Fibroblast of mammary gland (primary cell): ENCODE results near the gene AGBL4.
"Not testable (repeated sequence)": the region's sequence is repeated elsewhere in the genome, so short reads cannot be mapped to it uniquely, and the experiment has no call there.

ENCODE experiments used
- DNase-seq: peaks from one replicate; pipeline ENCODE4 v3.0.0-alpha.2; 2010; ENCODE audit warnings: low read depth
- H3K4me3 ChIP-seq: 2 replicates; pipeline ENCODE4 v1.5.1; 2011; ENCODE audit warnings: low read depth, mild to moderate bottlenecking, low read length, moderate library complexity; ENCODE audit not compliant: control insufficient read depth
- TF ChIP-seq, protein P1 (sequence below): conservative IDR thresholded peaks from 2 replicates; pipeline ENCODE4 v1.5.1; 2011; ENCODE audit warnings: low read depth, low read length, inconsistent platforms; ENCODE audit not compliant: control insufficient read depth, insufficient read depth

Gene AGBL4

DNA sequence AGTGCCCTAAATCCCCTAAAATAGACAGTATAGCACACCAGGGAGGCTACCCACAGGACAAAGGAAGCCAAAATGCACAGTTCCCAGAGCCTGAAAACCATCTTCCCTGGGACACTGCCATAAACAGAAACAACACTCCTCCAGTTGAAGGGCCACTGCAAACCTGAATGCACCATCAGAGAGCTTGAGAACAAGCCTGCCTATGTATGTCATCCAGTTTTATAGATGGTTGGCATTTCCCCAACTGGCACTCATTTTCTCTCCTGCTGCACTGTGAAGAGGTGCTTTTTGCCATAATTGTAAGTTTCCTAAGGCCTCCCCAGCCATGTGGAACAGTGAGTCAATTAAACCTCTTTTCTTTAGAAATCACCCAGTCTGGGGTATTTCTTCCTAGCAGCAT lies 169.0 kb downstream of the AGBL4 start:
- H3K4me3 ChIP-seq: no peak overlapping the region
- TF ChIP-seq, protein P1, sequence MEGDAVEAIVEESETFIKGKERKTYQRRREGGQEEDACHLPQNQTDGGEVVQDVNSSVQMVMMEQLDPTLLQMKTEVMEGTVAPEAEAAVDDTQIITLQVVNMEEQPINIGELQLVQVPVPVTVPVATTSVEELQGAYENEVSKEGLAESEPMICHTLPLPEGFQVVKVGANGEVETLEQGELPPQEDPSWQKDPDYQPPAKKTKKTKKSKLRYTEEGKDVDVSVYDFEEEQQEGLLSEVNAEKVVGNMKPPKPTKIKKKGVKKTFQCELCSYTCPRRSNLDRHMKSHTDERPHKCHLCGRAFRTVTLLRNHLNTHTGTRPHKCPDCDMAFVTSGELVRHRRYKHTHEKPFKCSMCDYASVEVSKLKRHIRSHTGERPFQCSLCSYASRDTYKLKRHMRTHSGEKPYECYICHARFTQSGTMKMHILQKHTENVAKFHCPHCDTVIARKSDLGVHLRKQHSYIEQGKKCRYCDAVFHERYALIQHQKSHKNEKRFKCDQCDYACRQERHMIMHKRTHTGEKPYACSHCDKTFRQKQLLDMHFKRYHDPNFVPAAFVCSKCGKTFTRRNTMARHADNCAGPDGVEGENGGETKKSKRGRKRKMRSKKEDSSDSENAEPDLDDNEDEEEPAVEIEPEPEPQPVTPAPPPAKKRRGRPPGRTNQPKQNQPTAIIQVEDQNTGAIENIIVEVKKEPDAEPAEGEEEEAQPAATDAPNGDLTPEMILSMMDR: no peak
- no peak for DNase-seq

DNA sequence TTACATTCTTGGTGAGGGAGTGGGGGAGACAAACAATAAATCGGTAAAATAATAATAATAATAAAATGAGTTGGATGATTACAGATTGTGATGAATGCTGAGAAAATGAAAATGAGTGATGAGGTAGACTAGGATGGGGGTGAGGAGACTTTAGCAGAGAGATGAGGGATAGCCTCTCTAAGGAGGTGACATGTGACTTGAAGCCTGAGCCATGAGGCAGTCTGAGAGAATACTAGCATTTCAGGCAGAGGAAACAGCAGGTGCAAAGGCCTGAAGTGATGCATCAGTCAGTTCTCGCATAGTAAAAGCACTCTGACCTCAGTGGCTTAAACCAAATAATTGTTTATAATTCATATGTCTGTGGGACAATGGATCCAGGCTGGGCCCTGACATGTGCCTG lies 181.2 kb downstream of the AGBL4 start:
- no peak overlapping the region for H3K4me3 ChIP-seq
- TF ChIP-seq, protein P1: no peak
- no peak for DNase-seq

DNA sequence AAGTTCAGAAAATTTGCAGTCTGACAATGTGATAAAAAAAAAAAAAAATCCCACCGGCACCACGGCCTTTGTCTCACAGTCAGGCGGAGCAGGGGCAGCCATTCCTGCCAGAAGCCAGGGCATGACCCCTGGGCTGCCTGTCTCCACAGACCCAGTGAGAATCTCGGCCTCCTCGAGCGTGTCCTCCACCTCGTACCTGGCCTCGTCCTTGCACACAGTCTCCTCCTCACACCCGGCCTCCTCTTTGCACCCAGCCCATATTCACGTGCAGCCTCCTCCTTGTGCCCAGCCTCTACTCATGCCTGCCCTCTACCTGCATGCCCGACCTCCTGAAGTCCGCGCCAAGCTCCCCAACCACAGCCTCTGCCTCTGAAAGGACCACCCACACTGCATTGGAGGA lies 182.0 kb downstream of the AGBL4 start:
- no peak for DNase-seq
- TF ChIP-seq, protein P1: no peak
- H3K4me3 ChIP-seq: no peak overlapping the region

DNA sequence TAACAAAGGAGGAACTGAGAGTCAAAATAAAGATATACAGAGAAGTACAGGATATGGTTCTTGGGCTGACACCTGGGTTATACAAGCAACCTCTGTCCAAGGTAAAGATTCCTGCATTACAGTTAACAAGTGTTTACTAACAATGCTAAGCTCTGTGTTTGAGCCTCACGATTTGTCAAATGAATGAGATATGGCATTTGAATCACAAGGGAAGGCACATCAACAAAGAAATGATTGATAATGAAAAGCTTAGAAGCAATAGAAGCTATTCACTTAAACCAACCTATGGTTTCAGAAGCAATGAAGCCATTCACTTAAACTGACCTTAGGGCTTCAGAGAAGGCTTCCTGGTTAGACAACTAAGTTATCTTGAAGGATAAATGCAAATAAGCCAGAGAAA lies 199.5 kb downstream of the AGBL4 start:
- DNase-seq: no peak
- no peak overlapping the region for H3K4me3 ChIP-seq
- TF ChIP-seq, protein P1: no peak

DNA sequence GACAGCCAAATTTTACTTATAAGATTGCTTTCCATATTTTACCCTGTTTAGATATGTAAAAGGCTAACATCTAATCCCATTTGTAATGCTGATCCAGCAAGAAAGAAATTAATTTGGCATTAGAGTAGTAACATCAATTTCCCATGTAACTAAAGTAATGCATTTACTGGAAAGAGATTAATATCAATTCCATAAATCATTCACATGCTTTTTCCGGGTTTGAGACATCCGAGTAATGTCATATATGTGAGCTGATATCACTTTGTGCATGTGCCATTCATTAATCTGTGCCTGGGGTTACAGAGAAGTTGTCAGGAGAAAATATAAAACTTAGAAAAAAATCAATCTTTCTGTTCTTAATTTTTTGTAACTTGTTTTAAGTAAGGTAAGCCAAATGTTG lies 206.1 kb downstream of the AGBL4 start:
- no peak for DNase-seq
- H3K4me3 ChIP-seq: no peak overlapping the region
- TF ChIP-seq, protein P1: no peak

DNA sequence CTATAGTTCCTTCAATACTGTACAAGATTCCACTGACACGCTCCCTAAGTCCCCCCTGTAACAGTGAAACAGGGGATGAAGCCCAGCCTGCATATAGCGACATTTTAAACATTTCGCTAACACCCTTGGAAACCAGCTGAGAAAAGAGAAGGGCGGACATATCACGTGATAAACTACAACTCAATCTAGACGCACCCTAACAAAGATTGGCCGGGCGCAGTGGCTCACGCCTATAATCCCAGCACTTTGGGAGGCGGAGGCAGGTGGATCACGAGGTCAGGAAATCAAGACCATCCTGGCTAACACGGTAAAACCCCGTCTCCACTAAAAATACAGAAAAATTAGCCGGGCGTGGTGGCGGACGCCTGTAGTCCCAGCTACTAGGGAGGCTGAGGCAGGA lies 236.7 kb downstream of the AGBL4 start:
- not testable (repeated sequence) for H3K4me3 ChIP-seq, DNase-seq

DNA sequence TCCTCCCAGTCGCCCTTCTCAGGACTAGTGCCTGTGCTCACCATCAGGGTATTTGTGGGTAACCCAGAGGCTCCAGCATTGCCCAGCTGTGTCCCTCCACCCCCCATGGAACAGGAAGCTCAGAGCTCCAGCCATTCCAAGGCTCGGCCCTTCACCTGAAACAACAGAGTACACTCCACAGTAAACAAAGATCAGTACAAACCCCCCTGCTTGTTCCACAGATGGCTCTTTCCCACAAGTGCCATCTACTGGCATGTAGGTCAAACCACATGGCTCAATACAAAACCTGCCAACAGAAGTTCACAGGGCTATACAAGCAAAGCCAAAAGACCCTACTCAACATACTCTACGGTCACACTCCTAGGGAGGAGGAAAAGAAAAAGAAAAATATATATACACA lies 258.7 kb downstream of the AGBL4 start:
- H3K4me3 ChIP-seq: no peak overlapping the region
- TF ChIP-seq, protein P1: no peak
- DNase-seq: no peak

DNA sequence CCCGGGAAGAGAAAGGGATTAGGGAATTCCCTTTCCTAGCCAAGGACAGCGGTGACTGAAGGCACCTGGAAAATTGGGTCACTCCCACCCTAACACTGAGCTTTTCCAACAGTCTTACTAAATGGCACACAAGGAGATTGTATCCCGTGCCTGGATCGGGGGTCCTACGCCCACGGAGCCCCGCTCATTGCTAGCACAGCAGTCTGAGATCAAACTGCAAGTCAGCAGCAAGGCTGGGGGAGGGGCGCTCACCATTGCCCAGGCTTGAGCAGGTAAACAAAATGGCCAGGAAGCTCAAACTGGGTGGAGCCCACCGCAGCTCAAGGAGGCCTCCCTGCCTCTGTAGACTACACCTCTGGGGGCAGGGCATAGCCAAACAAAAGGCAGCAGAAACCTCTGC lies 285.6 kb downstream of the AGBL4 start:
- not testable (repeated sequence) for H3K4me3 ChIP-seq, DNase-seq
